Karpas-422 (cell line): Measurements from ENCODE around the gene GHRL. TPM values are rescaled to one million over a fixed set of nuclear protein-coding genes. Genes with fewer than 3 reads are reported as not detected.
"Not testable (repeated sequence)": the region's sequence is repeated elsewhere in the genome, so short reads cannot be mapped to it uniquely, and the experiment has no call there.

Experiments used
- DNase-seq: peaks from one replicate; pipeline ENCODE4 v3.0.0-alpha.2; 2015
- H2AFZ ChIP-seq: fragments of 200-600 bp; sonication (generic); 2 replicates; pipeline ENCODE4 v1.6.1; 2014; ENCODE audit warnings: antibody characterized with exemption, low read length, mixed read lengths
- H3K27ac ChIP-seq: fragments of 200-600 bp; sonication (generic); 2 replicates; pipeline ENCODE4 v1.5.1; 2014; ENCODE audit warnings: mild to moderate bottlenecking, low read length, moderate library complexity
- H3K27me3 ChIP-seq: fragments of 200-600 bp; sonication (generic); 2 replicates; pipeline ENCODE4 v1.6.1; 2014; ENCODE audit warnings: low read length, mixed read lengths
- H3K36me3 ChIP-seq: fragments of 200-600 bp; sonication (generic); 2 replicates; pipeline ENCODE4 v1.6.1; 2014; ENCODE audit warnings: low read length, mixed read lengths; ENCODE audit not compliant: insufficient read depth
- H3K4me1 ChIP-seq: fragments of 200-600 bp; sonication (generic); 2 replicates; pipeline ENCODE4 v1.6.1; 2014; ENCODE audit warnings: mild to moderate bottlenecking, low read length, mixed read lengths
- H3K4me2 ChIP-seq: fragments of 200-600 bp; sonication (generic); 2 replicates; pipeline ENCODE4 v1.6.1; 2014; ENCODE audit warnings: low read length, low read depth, mild to moderate bottlenecking; ENCODE audit not compliant: poor library complexity, severe bottlenecking
- H3K4me3 ChIP-seq: fragments of 200-600 bp; sonication (generic); 2 replicates; pipeline ENCODE4 v1.5.1; 2014; ENCODE audit warnings: mild to moderate bottlenecking, antibody characterized with exemption, low read length, mixed read lengths
- H3K79me2 ChIP-seq: fragments of 200-600 bp; sonication (generic); 2 replicates; pipeline ENCODE4 v1.6.1; 2014; ENCODE audit warnings: mild to moderate bottlenecking, low read length, mixed read lengths
- H3K9ac ChIP-seq: fragments of 200-600 bp; sonication (generic); 2 replicates; pipeline ENCODE4 v1.6.0; 2014; ENCODE audit warnings: low read length
- H3K9me2 ChIP-seq: fragments of 200-600 bp; sonication (generic), shearing (Covaris generic); replicated peaks from 2 replicates; pipeline ENCODE4 v1.6.0; 2014; ENCODE audit warnings: mild to moderate bottlenecking, low read length, moderate library complexity; ENCODE audit not compliant: insufficient read depth
- H3K9me3 ChIP-seq: fragments of 300-700, 200-600 bp; sonication (generic); 2 replicates; pipeline ENCODE4 v1.6.1; 2014; ENCODE audit warnings: low read length, mixed read lengths
- H4K20me1 ChIP-seq: fragments of 200-600 bp; sonication (generic); 2 replicates; pipeline ENCODE4 v1.6.1; 2014; ENCODE audit warnings: mild to moderate bottlenecking, antibody characterized with exemption, low read length, low read depth; ENCODE audit not compliant: insufficient read depth
- total RNA-seq: library from RNA; depleted of rRNA; stranded (reverse); fragments of >200 nt; shearing (Covaris generic); gene quantifications from 2 replicates; pipeline ENCODE4 v1.2.3, GENCODE V29; 2014; ENCODE audit warnings: low replicate concordance

The GHRL gene
- total RNA-seq, 1 experiment from 2014 or later = 1.1 TPM

DNA sequence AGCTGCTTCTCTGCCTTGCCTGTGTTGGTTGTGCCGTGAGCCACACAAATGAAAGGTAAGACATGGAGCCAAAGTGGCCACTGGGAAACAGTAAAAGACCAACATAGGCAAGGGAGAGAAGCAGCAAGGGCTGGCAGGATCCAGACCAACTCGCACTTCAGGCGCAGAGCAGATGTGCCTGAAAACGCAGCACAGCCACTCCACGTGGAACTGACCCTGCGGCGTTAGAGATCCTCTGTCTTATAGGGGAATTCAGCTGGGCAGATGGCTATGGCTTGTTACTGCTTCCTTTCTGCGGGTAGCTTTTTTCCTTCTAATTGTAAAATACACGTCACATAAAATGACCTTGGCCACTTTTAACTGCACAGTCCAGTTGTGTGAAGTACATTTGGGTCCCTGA is 10.4 kb upstream of the GHRL start:
- H3K4me1 ChIP-seq = no peaks in the 10 kb centered on the region
- H3K27ac ChIP-seq = no peak overlapping the region
- no peaks in the 10 kb centered on the region for H4K20me1 ChIP-seq
- H2AFZ ChIP-seq = no peak overlapping the region
- peaks cover 33% of the 10 kb centered on the region for H3K36me3 ChIP-seq
- H3K4me3 ChIP-seq = no peak overlapping the region
- no peaks in the 10 kb centered on the region for H3K9me2 ChIP-seq
- H3K27me3 ChIP-seq = no peaks in the 10 kb centered on the region
- H3K4me2 ChIP-seq = no peak overlapping the region
- no peak for DNase-seq
- no peaks in the 10 kb centered on the region for H3K9me3 ChIP-seq
- no peak overlapping the region for H3K9ac ChIP-seq
- H3K79me2 ChIP-seq = peaks cover 3% of the 10 kb centered on the region; the same call in 1 of the 2 replicates

DNA sequence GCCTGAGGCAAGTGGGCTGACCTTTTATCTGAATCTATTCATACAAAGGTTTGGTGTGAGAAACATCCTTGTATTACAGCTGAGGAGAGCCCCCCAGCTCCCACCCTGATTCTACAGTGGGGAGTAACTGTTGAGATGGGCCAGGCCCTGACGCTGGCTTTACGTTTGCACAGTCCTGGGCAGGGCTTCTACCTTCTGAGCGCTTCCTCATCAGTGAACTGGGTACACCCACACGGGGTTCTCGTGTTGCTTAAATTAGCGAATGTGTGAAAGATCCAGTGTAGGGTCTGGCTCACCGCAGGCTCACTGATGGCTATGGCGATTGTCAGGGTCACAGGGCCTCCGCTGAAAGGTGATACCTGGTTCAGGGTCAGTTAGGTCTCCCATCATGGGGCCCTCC is 7.3 kb upstream of the GHRL start:
- Histone ChIP-seq H3K4me3 (no peak overlapping the region), H3K9me3 (no peaks in the 10 kb centered on the region), H3K36me3 (peaks cover 39% of the 10 kb centered on the region), H3K4me2 (no peak overlapping the region), H3K9ac (no peak overlapping the region), H3K27me3 (no peaks in the 10 kb centered on the region), H4K20me1 (no peaks in the 10 kb centered on the region), H3K9me2 (no peaks in the 10 kb centered on the region), H3K4me1 (no peaks in the 10 kb centered on the region), H2AFZ (no peak overlapping the region), H3K79me2 (peaks cover 3% of the 10 kb centered on the region; the same call in 1 of the 2 replicates), H3K27ac (no peak overlapping the region)
- no peak for DNase-seq

DNA sequence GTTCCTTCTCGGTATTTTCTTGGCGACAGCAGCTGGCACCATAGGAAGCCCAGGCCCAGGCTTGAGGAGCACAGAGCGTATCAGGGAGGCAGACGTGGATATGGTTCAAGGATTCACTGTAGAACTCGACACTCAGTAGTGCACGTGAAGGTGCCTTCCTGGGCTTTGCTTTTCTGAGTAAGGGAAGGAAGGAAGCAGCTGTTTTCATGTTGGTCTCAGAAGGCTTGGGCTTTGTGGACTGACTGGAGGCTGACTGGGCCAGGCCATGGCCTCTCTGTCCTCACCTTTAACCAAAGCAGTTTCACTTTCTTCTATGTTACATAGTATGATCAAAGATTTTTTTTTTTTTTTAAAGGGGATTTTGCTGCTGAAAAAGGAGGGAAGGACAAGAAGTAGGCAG is 6.9 kb upstream of the GHRL start:
- peaks cover 39% of the 10 kb centered on the region for H3K36me3 ChIP-seq

DNA sequence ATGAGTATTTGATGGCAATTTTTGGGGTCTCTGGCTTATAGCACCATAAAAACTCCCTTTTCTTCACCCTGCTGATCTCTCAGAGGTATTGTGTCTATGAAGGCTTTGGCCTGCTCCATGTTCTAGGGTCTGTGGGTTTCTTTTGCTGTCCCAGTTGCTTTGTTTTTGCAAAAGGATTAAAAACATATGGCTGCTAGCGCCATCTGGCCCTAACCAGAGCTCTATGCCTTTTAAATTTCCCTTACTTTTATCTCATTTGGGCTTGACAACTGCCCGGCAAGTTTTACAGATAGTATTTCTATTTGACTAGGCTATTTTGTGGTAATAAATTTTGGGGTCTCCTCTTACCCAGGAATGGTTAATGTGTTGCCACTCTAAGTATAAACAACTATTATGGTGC is 6.4 kb upstream of the GHRL start:
- Histone ChIP-seq H3K9me3 (no peaks in the 10 kb centered on the region), H3K4me2 (no peak overlapping the region), H3K9ac (no peak overlapping the region), H2AFZ (no peak overlapping the region), H3K79me2 (peaks cover 3% of the 10 kb centered on the region; the same call in 1 of the 2 replicates), H3K9me2 (no peaks in the 10 kb centered on the region), H3K27me3 (no peaks in the 10 kb centered on the region), H3K4me1 (no peaks in the 10 kb centered on the region), H3K27ac (no peak overlapping the region), H4K20me1 (no peaks in the 10 kb centered on the region), H3K36me3 (peaks cover 39% of the 10 kb centered on the region), H3K4me3 (no peak overlapping the region)
- DNase-seq = no peak

More for the DNA sequence above, 6.9 kb upstream of the GHRL start:
- no peaks in the 10 kb centered on the region for H4K20me1 ChIP-seq
- no peaks in the 10 kb centered on the region for H3K9me3 ChIP-seq
- no peak overlapping the region for H3K4me3 ChIP-seq
- H3K27me3 ChIP-seq = no peaks in the 10 kb centered on the region
- no peak overlapping the region for H3K9ac ChIP-seq
- no peaks in the 10 kb centered on the region for H3K9me2 ChIP-seq
- no peak overlapping the region for H3K27ac ChIP-seq
- H2AFZ ChIP-seq = no peak overlapping the region
- DNase-seq = no peak
- no peaks in the 10 kb centered on the region for H3K4me1 ChIP-seq
- H3K79me2 ChIP-seq = peaks cover 3% of the 10 kb centered on the region; the same call in 1 of the 2 replicates
- no peak overlapping the region for H3K4me2 ChIP-seq

DNA sequence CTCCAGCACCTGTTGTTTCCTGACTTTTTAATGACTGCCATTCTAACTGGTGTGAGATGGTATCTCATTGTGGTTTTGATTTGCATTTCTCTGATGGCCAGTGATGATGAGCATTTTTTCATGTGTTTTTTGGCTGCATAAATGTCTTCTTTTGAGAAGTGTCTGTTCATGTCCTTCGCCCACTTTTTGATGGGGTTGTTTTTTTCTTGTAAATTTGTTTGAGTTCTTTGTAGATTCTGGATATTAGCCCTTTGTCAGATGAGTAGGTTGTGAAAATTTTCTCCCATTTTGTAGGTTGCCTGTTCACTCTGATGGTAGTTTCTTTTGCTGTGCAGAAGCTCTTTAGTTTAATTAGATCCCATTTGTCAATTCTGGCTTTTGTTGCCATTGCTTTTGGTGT is 5.3 kb upstream of the GHRL start:
- H3K9me3 ChIP-seq, H2AFZ ChIP-seq, H3K27ac ChIP-seq, H3K9me2 ChIP-seq, H3K79me2 ChIP-seq, H3K4me3 ChIP-seq, H3K4me2 ChIP-seq, H3K4me1 ChIP-seq, DNase-seq, H3K9ac ChIP-seq, H4K20me1 ChIP-seq, H3K27me3 ChIP-seq: not testable (repeated sequence)
- peaks cover 33% of the 10 kb centered on the region for H3K36me3 ChIP-seq

DNA sequence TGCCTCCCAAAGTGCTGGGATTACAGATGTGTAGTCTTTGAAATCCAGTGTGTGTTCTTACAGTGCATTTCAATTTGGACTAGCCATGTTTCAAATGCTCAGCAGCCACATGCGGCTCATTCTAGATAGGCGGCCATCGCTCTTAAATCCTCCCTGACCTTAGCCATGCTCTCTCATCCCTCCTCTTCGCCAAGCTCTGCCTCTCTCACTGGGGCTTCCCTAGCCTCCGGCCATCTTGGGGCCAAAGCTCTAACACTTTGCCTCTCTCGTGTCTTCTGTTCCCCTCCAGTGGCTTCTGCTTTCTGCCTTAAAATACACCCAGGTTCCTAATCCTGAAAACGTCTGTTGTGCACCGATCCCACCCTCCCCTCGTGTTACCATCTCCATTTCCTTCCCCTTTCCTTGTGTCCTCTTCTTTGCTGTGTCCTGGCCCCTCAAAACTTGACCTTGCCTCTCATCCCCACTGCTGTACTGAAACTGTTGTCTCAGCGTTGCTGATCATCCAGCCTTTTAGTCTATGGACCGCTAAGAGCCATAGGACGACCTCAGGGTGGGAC is 1.4 kb upstream of the GHRL start:
- no peak overlapping the region for H3K27ac ChIP-seq
- peaks cover 9% of the 10 kb centered on the region for H3K36me3 ChIP-seq
- no peaks in the 10 kb centered on the region for H3K4me1 ChIP-seq
- no peak for DNase-seq
- H2AFZ ChIP-seq = no peak overlapping the region
- H3K9me3 ChIP-seq = no peaks in the 10 kb centered on the region
- no peak overlapping the region for H3K9ac ChIP-seq
- H3K79me2 ChIP-seq = no peaks in the 10 kb centered on the region
- H3K4me3 ChIP-seq = no peak overlapping the region
- no peaks in the 10 kb centered on the region for H3K9me2 ChIP-seq
- H4K20me1 ChIP-seq = no peaks in the 10 kb centered on the region
- H3K27me3 ChIP-seq = no peaks in the 10 kb centered on the region
- H3K4me2 ChIP-seq = no peak overlapping the region

DNA sequence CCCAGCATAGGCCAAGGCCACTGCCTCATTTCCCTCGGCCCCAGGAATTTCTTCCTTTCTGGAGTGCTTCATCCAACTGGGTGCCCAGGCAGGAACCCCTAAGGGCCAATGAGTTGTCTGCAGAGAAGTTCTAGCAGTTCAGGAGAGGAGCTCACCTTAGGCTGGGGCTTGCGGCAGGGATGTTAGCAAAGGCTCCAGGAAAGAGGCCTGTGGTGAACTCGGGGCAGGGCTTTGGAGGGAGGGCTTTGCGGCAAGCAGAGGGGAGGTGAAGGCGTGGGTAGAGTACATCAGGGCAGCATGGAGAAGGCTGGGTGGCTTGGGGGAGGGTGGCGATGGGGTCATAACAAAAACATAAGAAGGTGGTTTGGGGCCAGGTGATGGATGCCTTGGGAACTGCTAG is 1.1 kb downstream of the GHRL start:
- no peaks in the 10 kb centered on the region for H4K20me1 ChIP-seq
- H2AFZ ChIP-seq = no peak overlapping the region
- H3K4me1 ChIP-seq = no peaks in the 10 kb centered on the region
- H3K9me2 ChIP-seq = no peaks in the 10 kb centered on the region
- H3K79me2 ChIP-seq = no peaks in the 10 kb centered on the region
- H3K36me3 ChIP-seq = peaks cover 9% of the 10 kb centered on the region
- H3K9me3 ChIP-seq = no peaks in the 10 kb centered on the region
- H3K27me3 ChIP-seq = no peaks in the 10 kb centered on the region
- H3K9ac ChIP-seq = no peak overlapping the region
- no peak overlapping the region for H3K4me3 ChIP-seq
- H3K27ac ChIP-seq = no peak overlapping the region
- H3K4me2 ChIP-seq = no peak overlapping the region
- no peak for DNase-seq

DNA sequence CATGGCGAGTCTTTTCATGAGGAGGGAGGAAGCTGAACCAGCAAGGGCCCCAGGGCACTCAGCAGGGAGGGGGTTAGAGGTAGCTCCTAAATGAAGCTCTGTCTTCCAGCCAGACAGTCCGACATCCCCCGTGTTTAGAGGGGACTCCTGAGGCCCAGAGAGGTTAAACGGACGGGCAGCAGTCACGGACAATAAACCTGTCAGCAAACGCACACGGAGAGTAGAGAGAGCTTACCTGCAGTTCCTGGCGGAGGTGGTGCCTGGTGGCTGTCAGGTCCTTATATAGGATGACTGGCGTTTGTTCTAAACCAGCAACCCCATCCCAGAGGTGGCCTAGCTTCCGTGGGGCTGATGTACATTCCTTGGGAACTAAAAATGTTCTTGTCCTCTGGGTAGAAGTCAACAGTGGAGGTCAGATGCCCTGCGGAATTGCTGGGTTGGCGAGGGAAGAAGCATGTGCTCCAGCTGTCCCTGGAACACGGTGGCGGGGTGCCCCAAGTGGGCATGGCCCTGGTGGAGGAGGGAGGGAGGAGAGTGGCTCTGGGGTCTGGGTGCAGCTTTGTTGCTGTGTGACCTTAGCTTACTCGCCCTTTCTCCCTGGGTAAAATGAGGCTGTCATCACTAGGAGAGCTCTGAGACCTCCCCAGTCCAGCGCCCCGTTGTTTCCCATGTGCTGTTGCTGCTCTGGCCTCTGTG is 2.1 kb downstream of the GHRL start:
- Histone ChIP-seq H3K79me2 (no peaks in the 10 kb centered on the region), H3K36me3 (peaks cover 5% of the 10 kb centered on the region; the same call in 1 of the 2 replicates), H3K4me3 (no peak overlapping the region), H3K27ac (no peak overlapping the region), H3K4me2 (no peak overlapping the region), H3K9me2 (no peaks in the 10 kb centered on the region), H3K27me3 (no peaks in the 10 kb centered on the region), H3K4me1 (peaks cover 4% of the 10 kb centered on the region), H3K9me3 (no peaks in the 10 kb centered on the region), H4K20me1 (no peaks in the 10 kb centered on the region), H3K9ac (no peak overlapping the region), H2AFZ (no peak overlapping the region)
- DNase-seq = no peak
